NT2/D1 (cell line): ENCODE data around the gene NPBWR2.

Experiments
- SUZ12 ChIP-seq: IDR thresholded peaks from 2 replicates; pipeline ENCODE4 v1.6.1; 2011; ENCODE audit not compliant: insufficient read length, insufficient read depth; ENCODE audit errors: extremely low read depth
- YY1 ChIP-seq: IDR thresholded peaks from 2 replicates; pipeline ENCODE4 v1.6.1; 2011; ENCODE audit not compliant: insufficient read length, insufficient read depth
- ZNF274 ChIP-seq: IDR thresholded peaks from 2 replicates; pipeline ENCODE4 v1.6.1; 2011; ENCODE audit warnings: mild to moderate bottlenecking, low read depth, low read length

- TF ChIP-seq YY1 = no peak
- no peak for TF ChIP-seq ZNF274
- TF ChIP-seq SUZ12 = no peak
Measured at GRCh38 chr20:64077876-64078551, 29.4 kb downstream of the NPBWR2 start.
